Activated CD8-positive, alpha-beta memory T cell treated with anti-CD3 and anti-CD28 coated beads for 4 hours (primary cell): ENCODE data around the gene APOBEC4.

Experiments
- DNase-seq, 2 donors: peaks; one replicate each; pipeline ENCODE4 v3.0.0-alpha.2; 2020; ENCODE audit warnings: low read depth in 2 of 2

APOBEC4 gene

DNA sequence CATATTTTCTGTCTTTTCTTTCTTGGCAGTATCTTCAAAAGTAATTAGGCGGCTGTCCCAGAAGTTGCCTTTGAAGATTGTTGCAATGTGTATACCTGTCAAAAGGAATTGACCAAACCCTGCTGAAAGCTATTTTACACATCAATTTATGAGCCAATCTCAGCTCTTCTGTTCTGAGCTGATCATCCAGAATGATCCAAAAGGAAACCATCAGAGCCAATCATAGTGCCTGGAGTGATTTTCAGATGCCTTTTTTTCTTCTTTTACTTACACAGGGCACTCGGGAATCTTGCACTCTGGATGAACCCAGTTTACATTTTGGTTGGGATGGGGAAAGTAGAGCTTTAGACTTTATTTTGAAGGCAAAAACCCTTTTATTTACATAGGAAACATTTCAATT, 21.8 kb upstream of the APOBEC4 start:
- DNase-seq = no peak

GRCh38 chr1:183674339-183674738, 21.2 kb upstream of the APOBEC4 start:
- no peak for DNase-seq

- DNase-seq = no peak
Observed at GRCh38 chr1:183673605-183674323, 20.6 kb upstream of the APOBEC4 start.

DNA sequence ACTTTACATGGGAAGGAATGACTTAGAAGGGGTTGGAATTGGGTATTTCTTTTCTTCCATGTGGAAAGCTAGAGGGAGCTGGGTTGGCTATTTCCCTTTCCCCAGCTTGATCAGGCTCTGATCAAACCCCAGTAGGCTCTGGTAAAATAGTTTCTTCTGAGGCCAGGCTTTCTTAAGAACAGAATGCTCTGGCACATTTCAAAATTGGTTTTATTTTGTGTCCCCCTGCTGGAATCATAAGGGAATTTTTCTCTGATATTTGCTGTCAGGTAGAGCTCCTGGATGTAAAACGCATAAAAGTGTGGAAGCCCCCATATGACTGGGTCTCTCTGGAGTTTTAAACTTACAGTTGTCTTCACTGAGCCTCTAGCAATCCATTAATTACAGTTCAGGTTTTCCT, 17.1 kb upstream of the APOBEC4 start:
- DNase-seq = no peak

- DNase-seq = no peak
Observed at GRCh38 chr1:183656355-183656754, 3.2 kb upstream of the APOBEC4 start.

DNA sequence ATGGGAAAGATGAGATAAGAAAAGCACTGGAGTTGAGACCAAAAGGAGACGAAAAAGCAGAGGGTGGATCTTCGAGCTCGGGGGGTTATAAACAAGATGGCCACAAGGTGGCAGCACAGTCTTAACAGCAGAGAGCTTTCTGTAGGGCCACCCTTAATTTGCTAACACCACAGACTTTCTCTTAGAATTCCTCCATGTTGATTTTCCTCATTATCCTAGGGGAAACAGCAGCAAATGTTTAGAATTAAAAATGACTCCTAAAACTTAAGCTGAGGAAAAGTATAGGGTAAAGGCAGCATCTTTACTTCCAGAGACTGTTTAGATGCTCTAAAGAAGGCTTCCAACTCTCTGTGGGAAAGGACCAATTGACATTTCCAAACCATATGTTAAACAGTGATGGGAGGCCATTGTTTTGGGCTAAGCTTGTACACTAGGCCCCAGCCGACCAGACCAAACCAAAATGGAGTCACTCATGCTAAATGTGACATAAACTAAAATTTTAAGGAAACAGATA, 2.5 kb upstream of the APOBEC4 start:
- DNase-seq = peak; percentile 44 to 58

DNA sequence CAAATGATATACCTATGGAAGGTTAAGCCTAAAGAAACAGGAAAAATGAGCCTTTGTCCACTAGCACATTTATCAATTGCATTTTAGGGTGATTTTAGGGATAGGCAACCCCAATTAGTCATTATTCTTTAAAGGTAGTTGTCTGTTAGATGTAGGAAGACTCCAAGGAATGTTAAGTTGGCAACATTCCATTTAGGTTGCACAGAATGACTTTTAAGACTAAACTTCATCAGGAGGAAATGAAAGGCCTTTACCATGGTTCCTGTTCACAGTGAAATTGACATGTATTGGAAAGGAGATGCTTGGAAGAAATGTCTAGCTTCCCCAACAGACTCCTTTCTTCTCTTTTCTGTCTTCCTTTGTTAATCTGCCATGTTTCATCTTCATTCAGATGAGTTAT, 1.6 kb upstream of the APOBEC4 start:
- DNase-seq = no peak

DNA sequence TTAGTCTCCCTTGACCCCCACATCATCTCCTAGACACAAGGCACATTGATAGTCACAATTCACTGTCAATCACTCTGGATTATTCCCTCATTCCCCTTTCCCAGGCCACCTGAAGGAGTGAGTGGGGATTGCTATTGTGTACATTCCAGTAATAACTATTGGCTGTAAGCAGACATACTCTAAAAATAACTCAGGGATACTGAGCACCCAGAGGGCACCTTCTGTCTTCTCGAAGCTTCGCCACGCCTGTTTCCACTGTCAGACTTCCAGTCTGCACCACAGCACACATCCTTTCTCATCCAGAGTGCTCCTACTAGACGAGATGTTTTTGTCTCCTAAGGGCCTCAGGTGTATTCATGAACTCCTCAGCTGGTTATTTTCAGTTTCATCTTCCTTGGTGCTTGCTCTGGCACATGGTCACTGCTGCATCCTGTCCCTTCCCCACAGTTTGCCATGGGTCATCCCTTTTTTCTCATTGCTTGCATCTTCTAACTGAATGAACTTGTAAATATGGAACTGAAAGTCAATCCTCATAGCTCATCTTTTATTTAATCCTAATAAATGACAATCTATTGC, 848 bp upstream of the APOBEC4 start:
- no peak for DNase-seq

DNA sequence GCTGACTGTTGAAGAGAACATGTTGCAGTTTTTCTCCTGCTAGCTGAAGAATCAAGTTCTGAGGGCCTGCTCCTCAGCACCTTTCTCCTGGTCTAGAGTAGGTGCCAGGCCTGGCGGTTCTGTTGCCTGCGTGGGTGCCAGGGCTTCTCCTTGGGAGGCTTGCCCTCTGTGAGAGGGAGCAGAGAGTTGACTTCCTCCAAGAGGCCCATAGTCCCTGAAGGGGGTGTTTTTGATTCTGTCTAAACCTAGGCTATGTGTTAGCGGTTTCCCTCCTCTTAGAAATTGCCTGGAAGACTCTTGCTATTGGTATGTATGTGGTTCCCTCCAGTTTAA, 312 bp upstream of the APOBEC4 start:
- DNase-seq = no peak

DNA sequence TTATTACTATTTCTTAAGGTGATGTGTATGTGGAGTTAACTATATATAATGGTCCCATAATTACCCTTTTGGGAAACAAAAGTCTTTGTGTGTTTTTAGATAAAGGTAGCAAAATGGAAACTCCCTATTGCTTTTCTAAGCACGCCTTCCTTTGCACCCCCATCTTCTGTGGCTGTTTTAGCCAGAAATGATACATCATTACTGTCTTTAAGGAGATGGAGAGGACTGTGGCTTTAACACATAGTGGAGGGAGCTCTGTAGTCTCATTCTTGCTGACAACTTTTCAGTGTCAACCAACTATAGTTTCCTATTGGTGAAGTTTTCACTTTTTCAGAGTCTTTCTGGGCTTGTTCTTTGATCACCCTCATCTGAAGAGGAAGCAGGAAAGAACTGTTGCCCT, 1.0 kb downstream of the APOBEC4 start:
- DNase-seq = no peak

- DNase-seq = no peak
Observed at GRCh38 chr1:183651612-183652011, 1.5 kb downstream of the APOBEC4 start.

DNA sequence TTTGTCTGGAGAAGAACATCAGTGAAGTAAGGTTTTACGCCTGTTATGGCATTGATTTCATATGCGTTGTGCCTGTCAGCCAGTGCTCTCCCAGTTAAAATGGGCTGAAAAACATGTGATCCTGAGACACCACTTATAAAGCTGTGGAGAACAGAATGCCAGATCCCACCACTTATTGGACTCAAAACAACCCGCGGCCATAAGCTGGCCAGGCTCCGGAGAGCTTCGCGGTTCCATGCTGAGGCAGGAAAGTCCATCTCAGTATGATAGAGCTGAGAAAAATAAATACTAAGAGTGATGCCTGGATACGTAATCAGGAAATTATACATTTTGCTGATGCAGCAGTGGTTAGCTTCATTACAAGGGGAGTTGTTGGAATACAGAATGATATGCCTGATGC, 5.1 kb downstream of the APOBEC4 start:
- DNase-seq = no peak

DNA sequence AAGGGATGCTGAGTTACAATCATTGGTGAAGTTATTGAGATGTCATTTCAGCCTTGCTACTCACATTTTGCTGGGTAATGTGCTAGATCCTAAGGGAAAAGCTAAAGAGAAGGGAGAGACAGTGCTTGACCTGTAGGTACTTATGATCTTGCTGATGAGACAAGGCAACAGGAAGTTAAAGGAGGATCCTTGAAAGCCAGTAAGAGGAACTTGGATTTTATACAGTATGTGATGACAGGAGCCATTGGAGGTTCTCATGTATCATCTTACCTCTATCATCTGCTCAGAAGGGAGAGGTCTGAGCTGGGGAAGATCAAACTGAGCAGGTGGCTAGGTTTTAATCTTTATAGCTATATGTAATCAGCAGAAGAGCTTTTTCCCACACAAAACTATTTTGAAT, 6.3 kb downstream of the APOBEC4 start:
- no peak for DNase-seq

DNA sequence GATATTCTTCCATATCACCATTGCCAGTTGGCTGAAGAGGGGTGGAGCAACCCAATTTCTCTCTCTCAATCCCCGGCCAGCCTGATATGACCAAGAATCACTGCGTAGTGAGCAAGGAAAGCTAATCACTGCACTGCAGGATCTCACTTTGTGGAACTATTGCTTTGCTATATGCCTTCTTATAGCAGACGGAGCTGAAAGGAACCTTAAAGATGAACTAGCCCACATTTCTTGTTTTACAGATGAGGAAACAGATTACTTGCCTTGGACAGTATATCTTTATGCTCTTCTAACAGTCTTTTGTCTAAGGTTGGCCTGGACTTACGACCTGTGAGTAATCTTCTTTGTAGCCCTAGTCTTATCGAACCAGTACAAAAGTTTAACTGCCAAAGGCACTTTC, 7.6 kb downstream of the APOBEC4 start:
- no peak for DNase-seq

GRCh38 chr1:183642166-183642565, 10.9 kb downstream of the APOBEC4 start:
- no peak for DNase-seq

DNA sequence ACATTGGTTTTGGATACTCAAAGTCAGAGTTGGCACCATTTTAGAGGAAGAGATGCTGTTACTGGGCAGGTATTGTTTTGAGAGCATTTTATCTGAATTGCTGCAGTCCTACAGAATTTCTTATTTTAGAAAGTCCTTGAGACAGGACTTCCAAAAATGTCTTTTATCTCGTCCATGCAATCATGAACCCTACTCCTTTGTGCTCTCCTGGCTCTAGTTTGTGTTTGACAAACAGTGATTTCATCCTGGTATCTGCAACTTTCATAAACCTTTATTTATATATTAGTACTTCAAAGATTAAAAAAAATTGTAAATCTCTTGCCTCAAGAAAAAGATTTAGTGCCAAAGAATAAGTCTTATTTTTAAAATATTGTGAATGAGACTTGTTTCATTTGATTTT, 12.9 kb downstream of the APOBEC4 start:
- DNase-seq = no peak

GRCh38 chr1:183638649-183639387, 14.3 kb downstream of the APOBEC4 start:
- DNase-seq = no peak

- DNase-seq = no peak
Observed at GRCh38 chr1:183636783-183637182, 16.3 kb downstream of the APOBEC4 start.

- DNase-seq = no peak
Observed at GRCh38 chr1:183636334-183636682, 16.8 kb downstream of the APOBEC4 start.

DNA sequence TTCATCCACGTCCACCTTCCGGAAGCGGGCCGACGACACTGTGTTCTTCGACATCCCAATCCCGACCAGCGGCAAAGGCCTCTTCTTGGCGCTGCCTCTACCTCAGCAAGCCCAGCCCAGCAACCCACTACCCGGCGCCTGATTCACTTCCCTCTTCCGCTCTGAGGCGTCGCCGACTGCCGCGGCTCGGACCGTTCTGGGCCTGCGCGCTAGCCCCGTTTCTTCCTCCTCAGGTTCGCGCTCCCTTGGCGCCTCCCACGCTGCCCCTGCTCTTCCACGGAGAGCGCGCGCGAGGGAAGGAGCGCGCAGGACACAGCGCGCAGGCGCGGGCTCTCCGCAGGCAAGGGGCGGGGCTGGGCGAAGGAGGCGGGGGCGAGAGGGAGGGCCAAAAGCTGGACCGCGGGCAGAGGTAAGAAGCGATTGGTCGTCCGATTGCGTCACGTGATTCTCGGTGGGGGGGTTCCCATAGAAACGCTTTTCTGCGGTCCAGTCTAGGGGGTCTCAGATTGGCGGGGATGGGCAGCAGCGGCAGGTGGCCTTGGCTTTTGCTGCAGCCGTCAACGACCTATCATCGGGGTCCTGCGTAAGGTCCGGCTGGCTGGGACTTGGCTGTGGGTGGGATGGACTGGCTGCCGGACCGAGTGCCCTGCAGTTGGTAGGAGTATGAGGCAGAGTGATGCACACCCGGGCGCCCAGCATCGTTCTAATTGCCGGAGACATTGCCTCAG, 17.3 kb downstream of the APOBEC4 start, which contains the start of gene ARPC5:
TSS of gene ARPC5 (minus strand) at position 178 of the 728 bp plus-strand sequence. CDS start at position 54, 124 bp downstream.
- DNase-seq = peak; percentile 90 to 93

GRCh38 chr1:183635099-183635605, 18.0 kb downstream of the APOBEC4 start:
- no peak for DNase-seq

DNA sequence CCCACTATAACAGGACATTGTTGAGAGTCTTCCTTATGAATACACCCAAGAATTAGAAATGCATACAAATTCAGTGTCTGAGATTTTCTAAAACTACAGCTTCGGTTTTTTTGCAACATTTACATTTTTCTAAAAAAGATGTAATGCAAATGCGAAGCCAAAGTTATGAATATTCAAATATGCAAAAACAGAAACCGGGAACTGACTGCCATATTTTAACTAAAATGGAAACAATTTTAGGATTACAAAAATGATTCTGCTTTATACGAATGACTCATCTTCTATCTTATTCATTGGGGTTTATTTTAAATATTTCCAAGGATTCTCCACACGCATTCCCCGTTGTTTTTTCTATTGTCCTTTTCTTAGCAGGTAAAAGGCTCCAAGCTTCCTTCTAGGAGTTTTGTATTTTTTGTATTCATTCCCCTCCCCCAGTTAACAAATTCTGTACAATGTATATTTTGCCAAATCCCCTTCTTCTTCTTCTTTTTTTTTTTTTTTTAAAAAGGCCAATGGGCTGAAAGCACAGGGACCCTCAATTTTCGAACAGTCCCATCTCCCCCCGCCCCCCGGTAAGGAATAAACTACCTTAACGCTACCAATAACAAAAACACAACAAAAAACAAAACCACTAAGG, 18.6 kb downstream of the APOBEC4 start:
- DNase-seq = no peak
